ENCODE results near the gene WNT1.

WNT1 gene

DNA sequence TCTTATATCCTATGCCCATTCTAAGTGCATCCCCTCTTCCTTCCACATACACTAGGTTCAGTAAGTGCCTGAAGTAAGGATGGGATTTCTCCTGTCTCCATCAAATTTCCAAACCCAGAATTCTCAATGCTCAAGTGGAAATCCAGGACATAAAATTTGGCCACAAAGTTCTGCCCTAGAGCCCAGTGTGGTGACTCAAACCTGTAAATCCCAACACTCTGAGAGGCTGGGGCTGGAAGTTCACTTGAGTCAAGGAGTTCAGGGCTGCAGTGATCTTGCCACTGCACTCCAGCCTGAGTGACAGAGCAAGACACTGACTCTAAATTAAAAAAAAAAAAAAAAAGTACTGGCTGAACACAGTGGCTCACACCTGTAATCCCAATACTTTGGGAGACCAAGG, 16.3 kb upstream of the WNT1 start:
- DNase-seq: no peak

DNA sequence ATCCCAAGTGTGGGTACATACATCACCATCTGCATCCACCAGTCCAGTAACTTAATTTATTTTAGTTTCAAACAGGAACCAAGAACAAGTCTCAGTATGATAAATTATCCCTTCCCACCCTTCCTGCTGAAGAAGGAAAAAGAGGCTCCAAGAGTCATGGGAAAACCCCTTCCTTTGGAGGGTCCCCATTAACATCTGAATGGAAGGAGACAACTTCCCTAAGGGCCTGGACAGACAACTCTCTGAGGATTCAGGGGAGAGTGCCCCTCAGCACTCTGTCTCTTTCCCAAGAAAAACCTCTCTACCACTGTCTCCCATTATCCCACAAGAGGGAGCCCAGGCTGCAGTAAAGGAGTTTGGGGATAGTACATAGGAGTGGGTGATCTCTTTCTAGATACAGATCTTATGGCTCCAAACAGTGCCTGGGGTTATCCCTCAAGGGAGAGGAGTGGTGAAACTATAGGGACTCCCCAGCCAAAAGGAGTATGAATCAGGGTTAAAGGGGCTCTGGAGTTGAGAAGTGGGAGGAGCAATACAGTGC, 12.8 kb upstream of the WNT1 start:
- DNase-seq: no peak

GRCh38 chr12:48966177-48966895, 11.8 kb upstream of the WNT1 start:
- DNase-seq: no peak

DNA sequence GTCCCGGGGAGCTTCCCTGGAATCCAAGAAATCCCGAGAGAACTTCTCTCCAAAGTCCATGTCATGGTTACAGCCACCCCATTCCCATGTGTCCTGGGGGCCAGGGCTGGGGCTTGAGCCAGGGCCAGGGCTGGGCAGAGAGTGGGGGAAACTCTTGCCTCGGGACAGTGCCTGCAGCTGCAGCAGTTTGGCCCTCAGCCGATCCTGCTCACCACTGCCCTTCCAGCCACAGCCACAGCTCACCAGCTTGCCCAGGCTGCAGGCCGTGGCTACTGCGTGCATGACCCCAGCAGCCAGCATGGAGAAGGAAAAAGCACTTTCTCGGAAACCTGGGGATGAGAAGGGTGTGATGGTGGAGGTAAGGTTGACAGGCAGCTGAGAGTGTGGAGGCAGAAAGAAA, 10.1 kb upstream of the WNT1 start:
- no peak for DNase-seq

DNA sequence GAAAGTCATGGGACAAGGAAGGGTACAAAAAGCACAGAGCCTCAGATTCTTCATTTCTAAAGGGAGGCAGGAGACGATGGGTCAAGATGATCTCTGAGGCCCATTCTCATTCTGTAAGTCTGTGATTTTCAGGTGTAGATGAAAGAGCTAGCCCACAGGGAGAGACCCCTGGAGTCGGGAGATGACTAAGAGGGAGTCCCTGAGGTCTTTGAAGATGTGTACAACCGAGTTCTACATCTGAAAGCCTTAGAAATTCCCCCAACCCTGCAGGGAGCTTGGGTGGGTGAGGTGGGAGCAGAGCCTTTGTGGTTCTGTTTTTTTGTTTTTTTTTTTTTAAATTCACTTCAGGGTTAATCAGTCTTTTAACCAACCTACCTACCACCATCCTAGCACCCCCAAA, 9.7 kb upstream of the WNT1 start:
- DNase-seq: no peak

DNA sequence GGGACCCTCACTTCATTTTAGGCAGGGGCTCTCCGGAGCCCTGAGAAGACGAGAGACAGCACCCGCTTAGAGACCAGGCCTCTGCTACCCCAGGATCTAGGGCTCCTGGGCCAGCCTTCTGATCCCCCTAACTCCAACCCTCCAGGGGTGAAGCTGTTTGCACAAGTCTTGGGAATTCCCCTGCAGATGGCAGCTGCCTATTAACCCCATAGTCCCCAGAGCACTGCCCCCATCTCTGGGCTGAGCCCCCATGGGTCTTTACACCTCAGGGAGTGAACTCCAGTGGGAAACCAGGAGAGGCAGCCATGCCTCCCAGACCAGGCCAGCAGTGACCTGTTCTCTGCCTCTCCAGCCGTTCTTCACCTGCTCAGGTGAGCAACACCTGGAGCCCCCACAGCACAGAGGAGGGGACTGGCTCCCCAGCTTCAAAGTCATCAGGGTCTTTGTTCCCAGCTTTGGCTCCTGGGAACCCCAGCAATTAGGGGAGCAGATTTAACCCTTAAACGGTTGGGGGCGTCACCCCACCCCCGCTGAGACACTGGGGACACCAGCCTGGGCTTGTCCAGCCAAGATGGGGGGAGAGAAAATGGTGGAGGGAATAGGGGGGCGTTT, 8.9 kb upstream of the WNT1 start:
- DNase-seq: no peak

GRCh38 chr12:48969833-48970701, 8.1 kb upstream of the WNT1 start:
- DNase-seq: no peak

DNA sequence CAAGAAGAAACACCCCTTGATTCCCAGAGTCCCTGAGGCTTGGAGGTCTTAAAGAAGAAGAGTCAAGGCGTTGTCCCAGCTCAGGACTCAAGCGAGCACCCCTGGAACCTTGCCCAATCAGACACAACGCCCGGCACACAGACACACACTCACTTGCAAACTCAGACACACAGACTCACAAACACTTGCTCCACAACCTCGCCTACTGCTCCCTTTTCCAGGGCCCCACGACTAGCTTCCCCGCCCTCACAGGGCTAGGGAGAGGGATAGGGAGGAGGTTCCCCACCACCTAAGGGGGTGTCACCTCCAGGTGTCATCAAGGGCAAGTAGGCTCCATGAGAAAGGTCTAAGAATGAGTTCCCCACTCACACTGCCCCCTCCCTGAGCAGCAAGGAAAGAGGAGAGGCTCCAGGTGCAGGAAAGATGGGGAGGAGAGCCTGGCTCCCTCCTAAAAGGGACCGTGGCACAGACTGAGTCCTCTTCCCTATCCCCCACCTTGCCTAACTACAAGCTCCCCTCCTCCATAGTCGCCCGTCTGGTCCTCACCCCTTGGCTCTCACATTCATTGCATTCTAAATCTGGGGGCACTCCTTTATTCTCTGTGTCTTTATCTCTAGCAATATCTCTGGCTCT, 7.3 kb upstream of the WNT1 start:
- DNase-seq: no peak

GRCh38 chr12:48972213-48972951, 5.7 kb upstream of the WNT1 start:
- no peak for DNase-seq

- no peak for DNase-seq
Observed at GRCh38 chr12:48972952-48973483, 5.1 kb upstream of the WNT1 start.

- DNase-seq: no peak
Observed at GRCh38 chr12:48973531-48973930, 4.6 kb upstream of the WNT1 start.

GRCh38 chr12:48973941-48974673, 4.0 kb upstream of the WNT1 start:
- peak; percentile 81 for DNase-seq

GRCh38 chr12:48977290-48978281, 536 bp upstream of the WNT1 start:
- DNase-seq: peak; percentile 71

DNA sequence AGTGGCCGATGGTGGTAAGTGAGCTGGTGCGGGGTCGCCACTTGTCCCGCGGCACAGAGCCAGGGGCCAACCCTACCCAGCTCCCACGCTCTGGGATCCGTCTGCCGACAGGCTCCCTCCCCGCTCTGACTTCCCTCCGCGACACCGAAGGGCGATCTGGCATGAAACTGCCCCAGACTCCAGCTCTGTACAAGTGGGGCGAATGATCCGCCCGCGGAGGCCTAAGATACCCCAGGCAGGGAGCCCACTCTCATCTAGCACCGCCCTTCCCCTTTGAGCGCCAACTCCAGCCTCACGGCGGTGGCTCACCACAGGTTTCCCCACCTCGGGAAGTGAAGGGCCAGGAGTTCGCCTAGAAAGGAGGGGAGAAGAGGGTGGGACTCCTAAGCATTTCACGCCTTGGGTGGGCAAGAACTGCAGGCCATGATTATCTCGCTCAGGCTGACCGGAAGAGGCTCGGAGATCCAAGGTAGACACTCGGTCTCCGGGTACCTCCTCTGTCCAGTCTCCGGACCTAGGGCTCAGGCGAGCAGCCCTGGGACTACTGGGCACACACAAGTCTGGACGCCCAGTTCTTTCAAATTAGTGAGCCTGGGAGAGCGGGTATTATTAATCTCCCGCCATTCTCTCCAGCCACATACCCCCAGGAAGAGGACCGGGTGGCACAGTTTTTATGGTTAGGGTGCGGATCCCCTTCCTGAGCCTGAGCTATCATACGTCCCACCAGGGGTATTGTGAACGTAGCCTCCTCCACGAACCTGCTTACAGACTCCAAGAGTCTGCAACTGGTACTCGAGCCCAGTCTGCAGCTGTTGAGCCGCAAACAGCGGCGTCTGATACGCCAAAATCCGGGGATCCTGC, 849 bp downstream of the WNT1 start:
- no peak for DNase-seq

GRCh38 chr12:48979602-48980388, 1.7 kb downstream of the WNT1 start:
- no peak for DNase-seq

DNA sequence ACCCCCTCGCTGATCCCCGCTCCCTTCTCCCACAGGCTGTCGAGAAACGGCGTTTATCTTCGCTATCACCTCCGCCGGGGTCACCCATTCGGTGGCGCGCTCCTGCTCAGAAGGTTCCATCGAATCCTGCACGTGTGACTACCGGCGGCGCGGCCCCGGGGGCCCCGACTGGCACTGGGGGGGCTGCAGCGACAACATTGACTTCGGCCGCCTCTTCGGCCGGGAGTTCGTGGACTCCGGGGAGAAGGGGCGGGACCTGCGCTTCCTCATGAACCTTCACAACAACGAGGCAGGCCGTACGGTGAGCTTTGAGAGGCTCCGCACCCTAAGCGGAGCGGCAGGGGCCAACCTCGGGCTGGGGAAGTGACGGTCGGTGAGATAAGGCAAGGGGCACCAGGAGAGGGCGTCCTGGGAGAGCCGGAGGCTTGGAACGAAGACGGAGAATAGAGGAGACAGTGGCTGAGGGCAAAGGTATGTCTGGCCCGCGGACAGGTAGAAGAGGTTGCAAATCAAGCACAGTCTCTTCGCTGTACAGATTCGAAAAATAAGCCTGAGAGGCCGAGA, 2.3 kb downstream of the WNT1 start:
- DNase-seq: no peak

- peak; percentile 46 for DNase-seq
Observed at GRCh38 chr12:48980953-48981756, 3.0 kb downstream of the WNT1 start.
